C1 segment of cervical spinal cord (tissue), 14 donors: ENCODE results near the gene ADAM12.

ENCODE experiments used
- DNase-seq, 14 donors: peaks; one replicate each; lab custom pipeline; 2025; lab: John Stamatoyannopoulos, UW

Gene ADAM12

GRCh38 chr10:126321440-126321839, 66.8 kb downstream of the ADAM12 start:
- no peak for DNase-seq

- DNase-seq: no peak
Observed at GRCh38 chr10:126317751-126318150, 70.5 kb downstream of the ADAM12 start.

DNA sequence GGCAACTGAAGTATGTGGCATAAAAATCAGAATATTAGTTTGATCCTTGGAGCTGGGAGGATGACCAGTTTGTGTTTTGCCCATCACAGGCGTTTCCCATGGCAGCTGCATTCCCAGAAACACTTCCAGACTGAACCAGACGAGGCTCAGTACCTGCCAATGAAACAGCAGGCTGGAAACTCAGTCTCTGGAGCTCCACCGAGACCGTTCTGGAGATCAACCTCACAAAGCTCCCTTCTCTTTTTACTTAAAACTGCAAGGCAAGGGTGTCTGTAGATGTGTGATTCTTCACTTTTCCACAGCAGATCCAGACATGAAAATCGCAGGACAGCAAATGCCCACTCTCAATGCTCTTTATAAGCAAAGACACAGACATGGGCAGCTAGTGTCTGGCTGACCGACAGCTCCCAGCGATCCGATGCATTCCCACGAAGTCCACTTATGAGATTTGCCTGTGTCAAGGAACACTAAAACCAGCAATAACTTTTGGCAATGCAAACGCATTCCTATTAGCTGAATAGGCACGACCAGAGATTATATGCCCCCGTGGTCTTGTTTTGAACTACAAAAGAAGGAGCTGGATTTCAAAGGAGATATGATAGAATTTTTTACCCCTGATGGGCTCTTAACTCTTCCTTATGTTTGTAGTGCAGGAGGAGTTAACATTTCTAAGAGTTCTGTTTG, 72.6 kb downstream of the ADAM12 start:
- peak in 1 of 14 donors; percentile 16 for DNase-seq

- DNase-seq: no peak
Observed at GRCh38 chr10:126314863-126315493, 73.3 kb downstream of the ADAM12 start.

- no peak for DNase-seq
Observed at GRCh38 chr10:126312167-126312566, 76.1 kb downstream of the ADAM12 start.

- no peak for DNase-seq
Observed at GRCh38 chr10:126309228-126309883, 78.9 kb downstream of the ADAM12 start.

DNA sequence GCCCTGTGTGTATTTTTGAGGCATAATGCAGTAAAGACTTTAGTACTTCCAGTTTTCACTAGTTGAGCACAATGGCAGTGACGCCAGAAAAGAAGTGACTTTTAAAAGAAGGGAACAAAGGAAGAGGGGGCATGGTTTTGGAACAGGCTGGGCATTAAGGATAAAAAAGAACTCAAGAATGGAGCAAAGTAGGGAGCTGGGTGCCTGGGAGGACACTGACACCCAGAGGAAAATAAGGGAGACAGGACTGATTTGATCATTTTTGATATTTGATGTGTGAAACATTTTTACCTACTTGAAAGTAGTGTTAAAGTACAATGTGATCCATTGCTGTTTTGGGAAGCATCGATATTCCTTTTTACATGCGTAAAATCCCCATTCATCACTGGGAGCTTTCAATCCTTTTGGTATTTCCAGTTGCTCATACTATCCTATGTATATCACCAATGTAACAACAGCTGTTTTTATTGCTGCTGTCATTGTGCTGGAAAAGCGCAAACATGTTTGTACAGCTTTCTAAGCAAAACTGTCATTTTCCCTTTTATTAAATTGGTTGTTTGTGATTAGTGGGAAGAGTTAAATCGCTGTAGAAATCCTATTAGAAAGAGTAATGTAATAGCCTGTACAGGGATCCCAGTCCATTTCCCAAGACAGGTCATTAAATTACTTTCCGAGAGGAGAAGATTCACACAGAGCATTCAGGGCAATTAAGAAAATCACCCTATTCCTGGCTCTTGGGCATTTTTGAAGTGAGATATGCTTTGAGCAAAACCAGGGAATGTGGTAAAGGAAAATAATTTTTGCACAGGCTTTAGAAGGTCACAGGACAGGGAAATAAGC, 85.2 kb downstream of the ADAM12 start:
- DNase-seq: no peak

DNA sequence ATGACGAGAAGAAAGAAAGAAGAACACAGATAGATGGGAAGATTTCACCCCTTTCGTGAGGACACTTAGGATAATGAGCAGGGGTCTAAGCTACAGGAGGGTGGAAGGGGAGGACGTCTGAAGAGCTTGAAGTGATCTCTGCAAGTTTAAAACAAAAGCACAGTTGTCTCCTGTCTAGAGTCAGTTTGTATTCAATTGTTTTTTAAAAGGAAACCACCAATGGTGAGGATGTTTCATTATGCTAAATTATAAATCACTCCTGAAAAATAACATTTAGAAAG, 85.9 kb downstream of the ADAM12 start:
- no peak for DNase-seq

- DNase-seq: no peak
Observed at GRCh38 chr10:126301701-126302475, 86.4 kb downstream of the ADAM12 start.

GRCh38 chr10:126294451-126294850, 93.8 kb downstream of the ADAM12 start:
- no peak for DNase-seq

GRCh38 chr10:126290232-126290631, 98.0 kb downstream of the ADAM12 start:
- DNase-seq: no peak

DNA sequence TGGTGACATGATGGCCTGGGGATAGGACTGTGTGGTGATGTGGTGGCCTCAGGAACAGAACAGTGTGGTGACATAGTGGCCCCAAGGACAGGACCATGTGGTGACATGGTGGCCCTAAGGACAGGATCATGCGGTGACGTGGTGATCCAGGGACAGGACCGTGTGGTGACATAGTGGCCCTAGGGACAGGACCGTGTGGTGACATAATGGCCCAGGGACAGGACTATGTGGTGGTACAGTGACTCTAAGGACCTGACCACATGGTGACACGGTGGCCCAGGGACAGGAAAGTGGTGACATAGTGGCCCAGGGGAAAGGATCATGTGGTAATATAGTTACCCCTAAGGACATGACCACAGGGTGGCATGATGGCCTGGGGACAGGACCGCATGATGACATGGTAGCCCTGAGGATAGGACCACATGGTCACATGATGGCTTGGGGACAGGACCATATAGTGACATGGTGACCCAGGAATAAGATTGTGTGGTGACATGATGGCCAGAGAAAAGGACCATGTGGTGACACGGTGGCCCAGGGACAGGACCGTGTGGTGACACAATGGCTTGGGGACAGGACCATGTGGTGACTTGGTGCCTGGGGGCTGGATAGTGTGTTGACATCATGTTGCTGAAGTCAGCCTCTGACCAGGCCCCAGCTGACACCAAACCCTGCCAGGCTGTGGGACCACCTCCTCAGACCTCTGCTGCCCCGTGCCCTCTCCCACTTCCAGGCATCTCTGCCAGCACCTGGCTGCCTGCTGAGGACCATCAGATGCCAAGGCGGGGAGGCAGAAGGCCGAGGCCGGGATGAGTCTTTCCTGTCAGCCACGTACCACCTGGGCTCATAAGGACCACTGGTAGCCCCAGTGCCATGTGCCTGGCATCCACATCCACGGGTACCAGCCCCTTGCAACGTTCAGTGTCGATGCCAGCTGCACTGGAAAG, 99.5 kb downstream of the ADAM12 start:
- no peak for DNase-seq

GRCh38 chr10:126286256-126286780, 102.0 kb downstream of the ADAM12 start:
- DNase-seq: no peak

GRCh38 chr10:126283307-126283706, 105.0 kb downstream of the ADAM12 start:
- no peak for DNase-seq

- no peak for DNase-seq
Observed at GRCh38 chr10:126278851-126279250, 109.4 kb downstream of the ADAM12 start.

DNA sequence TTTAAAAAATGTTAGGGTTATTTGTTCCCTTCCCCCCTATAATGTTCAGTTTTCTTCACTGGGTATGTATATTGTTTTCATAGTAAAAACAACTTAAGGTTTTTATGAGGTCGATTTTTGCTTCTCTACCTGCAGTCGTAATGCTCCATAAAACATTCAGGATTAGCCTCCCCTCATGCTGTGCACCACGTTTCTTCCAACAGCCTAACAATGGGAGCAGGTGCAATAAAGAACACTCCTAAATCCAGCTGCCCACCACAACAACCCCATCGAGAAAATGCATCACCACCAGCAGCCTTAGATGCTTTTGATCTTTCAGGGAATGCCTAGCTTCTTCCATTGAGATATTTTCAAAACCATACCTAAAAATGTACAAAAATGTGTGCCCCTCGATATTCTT, 111.1 kb downstream of the ADAM12 start:
- DNase-seq: no peak

- no peak for DNase-seq
Observed at GRCh38 chr10:126272526-126272925, 115.8 kb downstream of the ADAM12 start.

GRCh38 chr10:126270111-126270510, 118.2 kb downstream of the ADAM12 start:
- no peak for DNase-seq

GRCh38 chr10:126268013-126268920, 120.0 kb downstream of the ADAM12 start:
- no peak for DNase-seq
